GM06990 (cell line): Measurements from ENCODE around the gene KIFC3.
"Not testable (repeated sequence)": the region's sequence is repeated elsewhere in the genome, so short reads cannot be mapped to it uniquely, and the experiment has no call there.

Experiments used
- DNase-seq: peaks from one replicate; pipeline ENCODE4 v3.0.0-alpha.2; 2011; ENCODE audit not compliant: insufficient read length; ENCODE audit errors: extremely low read depth
- H3K27me3 ChIP-seq: replicated peaks from 2 replicates; pipeline ENCODE4 v1.6.0; 2011; ENCODE audit warnings: low read length; ENCODE audit not compliant: control insufficient read depth, insufficient read depth
- H3K36me3 ChIP-seq: 2 replicates; pipeline ENCODE4 v1.5.1; 2011; ENCODE audit warnings: low read length; ENCODE audit not compliant: control insufficient read depth, insufficient read depth
- H3K4me3 ChIP-seq: replicated peaks from 2 replicates; pipeline ENCODE4 v1.5.1; 2011; ENCODE audit warnings: low read depth, mild to moderate bottlenecking, control low read depth, low read length
- CTCF ChIP-seq: IDR thresholded peaks from 2 replicates; pipeline ENCODE4 v1.5.1; 2011; ENCODE audit warnings: low read length, control low read depth, mild to moderate bottlenecking, inconsistent platforms; ENCODE audit not compliant: insufficient read depth, poor library complexity, severe bottlenecking

The KIFC3 gene

GRCh38 chr16:57799600-57800199 is 2.6 kb downstream of the KIFC3 start:
- no peaks in the 10 kb centered on the region for H3K36me3 ChIP-seq
- peaks cover 5% of the 10 kb centered on the region; the same call in 1 of the 2 replicates for H3K27me3 ChIP-seq
- no peak overlapping the region for H3K4me3 ChIP-seq
- no peak for DNase-seq
- no peak for TF ChIP-seq CTCF

- Histone ChIP-seq H3K36me3 (no peaks in the 10 kb centered on the region), H3K27me3 (peaks cover 5% of the 10 kb centered on the region; the same call in 1 of the 2 replicates), H3K4me3 (no peak overlapping the region)
- TF ChIP-seq CTCF, result no peak
- DNase-seq, result no peak
Observed at GRCh38 chr16:57798953-57799599, 3.2 kb downstream of the KIFC3 start.

GRCh38 chr16:57798267-57798810 is 4.0 kb downstream of the KIFC3 start:
- Histone ChIP-seq H3K27me3 (peaks cover 5% of the 10 kb centered on the region; the same call in 1 of the 2 replicates), H3K4me3 (no peak overlapping the region), H3K36me3 (no peaks in the 10 kb centered on the region)
- TF ChIP-seq CTCF, result no peak
- no peak for DNase-seq

GRCh38 chr16:57797526-57798266 is 4.6 kb downstream of the KIFC3 start:
- peaks cover 5% of the 10 kb centered on the region; the same call in 1 of the 2 replicates for H3K27me3 ChIP-seq
- no peak overlapping the region for H3K4me3 ChIP-seq
- TF ChIP-seq CTCF, result no peak
- no peak for DNase-seq
- H3K36me3 ChIP-seq, result no peaks in the 10 kb centered on the region

- no peak for DNase-seq
- H3K36me3 ChIP-seq, result no peaks in the 10 kb centered on the region
- TF ChIP-seq CTCF, result no peak
- peaks cover 5% of the 10 kb centered on the region; the same call in 1 of the 2 replicates for H3K27me3 ChIP-seq
- H3K4me3 ChIP-seq, result no peak overlapping the region
Observed at GRCh38 chr16:57797216-57797525, 5.1 kb downstream of the KIFC3 start.

- not testable (repeated sequence) for H3K36me3 ChIP-seq, H3K27me3 ChIP-seq, DNase-seq, H3K4me3 ChIP-seq
Observed at GRCh38 chr16:57796014-57796413, 6.3 kb downstream of the KIFC3 start.
